ENCODE data around the gene CCDC32.

- TF ChIP-seq, protein P1, sequence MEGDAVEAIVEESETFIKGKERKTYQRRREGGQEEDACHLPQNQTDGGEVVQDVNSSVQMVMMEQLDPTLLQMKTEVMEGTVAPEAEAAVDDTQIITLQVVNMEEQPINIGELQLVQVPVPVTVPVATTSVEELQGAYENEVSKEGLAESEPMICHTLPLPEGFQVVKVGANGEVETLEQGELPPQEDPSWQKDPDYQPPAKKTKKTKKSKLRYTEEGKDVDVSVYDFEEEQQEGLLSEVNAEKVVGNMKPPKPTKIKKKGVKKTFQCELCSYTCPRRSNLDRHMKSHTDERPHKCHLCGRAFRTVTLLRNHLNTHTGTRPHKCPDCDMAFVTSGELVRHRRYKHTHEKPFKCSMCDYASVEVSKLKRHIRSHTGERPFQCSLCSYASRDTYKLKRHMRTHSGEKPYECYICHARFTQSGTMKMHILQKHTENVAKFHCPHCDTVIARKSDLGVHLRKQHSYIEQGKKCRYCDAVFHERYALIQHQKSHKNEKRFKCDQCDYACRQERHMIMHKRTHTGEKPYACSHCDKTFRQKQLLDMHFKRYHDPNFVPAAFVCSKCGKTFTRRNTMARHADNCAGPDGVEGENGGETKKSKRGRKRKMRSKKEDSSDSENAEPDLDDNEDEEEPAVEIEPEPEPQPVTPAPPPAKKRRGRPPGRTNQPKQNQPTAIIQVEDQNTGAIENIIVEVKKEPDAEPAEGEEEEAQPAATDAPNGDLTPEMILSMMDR (IDR thresholded peaks at IDR 0.05): no peak
- TF ChIP-seq POLR2A (IDR thresholded peaks at IDR 0.05): no peak
- TF ChIP-seq EP300 (IDR thresholded peaks at IDR 0.05): no peak
- TF ChIP-seq POLR2AphosphoS5 (IDR thresholded peaks at IDR 0.05): no peak
Observed at GRCh38 chr15:40536501-40536900, 28.3 kb downstream of the CCDC32 start.

Measured in sigmoid colon (tissue), 4 donors.